Gastrocnemius medialis (tissue), 4 donors: ENCODE results near the gene SPRR2G. TPM values are rescaled to one million over a fixed set of nuclear protein-coding genes. Genes with fewer than 3 reads are reported as not detected.
"Not testable (repeated sequence)": the region's sequence is repeated elsewhere in the genome, so short reads cannot be mapped to it uniquely, and the experiment has no call there.

Experiments used
- ATAC-seq, 2 donors: fragments of 150-250 bp; one replicate each; pipeline ENCODE4 v1.9.1; 2016
- DNase-seq, 2 donors: peaks; one replicate each; pipeline ENCODE4 v3.0.0-alpha.2; 2019
- H3K27ac ChIP-seq, 4 donors: fragments of 200-600 bp; sonication (generic); 1 replicate in 1 of 4; 2 replicates in 3 of 4; pipeline ENCODE4 v1.5.1; 2016 to 2018; ENCODE audit warnings: mild to moderate bottlenecking in 2 of 4, moderate library complexity in 1 of 4
- H3K27me3 ChIP-seq, 3 donors: fragments of 200-600 bp; sonication (generic) in 2 of 3; 1 replicate in 1 of 3; 2 replicates in 2 of 3; pipeline versions ENCODE4 v1.5.1 to v1.6.0; 2016 to 2019; ENCODE audit warnings: mild to moderate bottlenecking in 1 of 3, moderate library complexity in 1 of 3
- H3K36me3 ChIP-seq, 2 donors: fragments of 200-600 bp; sonication (generic) in 1 of 2; one replicate each; pipeline ENCODE4 v1.5.1; 2017 to 2018
- H3K4me1 ChIP-seq, 2 donors: fragments of 200-600 bp; sonication (generic) in 1 of 2; one replicate each; pipeline ENCODE4 v1.5.1; 2016 to 2017; ENCODE audit warnings: mild to moderate bottlenecking in 2 of 2
- H3K4me3 ChIP-seq, 4 donors: fragments of 200-600 bp; sonication (generic) in 3 of 4; 1 replicate in 1 of 4; 2 replicates in 3 of 4; pipeline ENCODE4 v1.5.1; 2016 to 2019; ENCODE audit warnings: mild to moderate bottlenecking in 2 of 4
- H3K9me3 ChIP-seq, 3 donors: fragments of 200-600 bp; sonication (generic) in 2 of 3; 1 replicate in 1 of 3; 2 replicates in 2 of 3; pipeline ENCODE4 v1.5.1; 2016 to 2019
- CTCF ChIP-seq, 5 experiments: fragments of 450-650 bp in 3 of 5; fragments of 200-600 bp in 2 of 5; sonication (generic) in 2 of 5; IDR thresholded peaks in 4 of 5; conservative IDR thresholded peaks in 1 of 5; 1 replicate in 4 of 5; 2 replicates in 1 of 5; pipeline ENCODE4 v1.5.1; 2016 to 2019; ENCODE audit warnings: antibody characterized with exemption in 5 of 5, mild to moderate bottlenecking in 3 of 5, moderate library complexity in 3 of 5
- POLR2A ChIP-seq, 2 donors: fragments of 450-650 bp; IDR thresholded peaks; one replicate each; pipeline ENCODE4 v1.6.1; 2017; ENCODE audit warnings: antibody characterized with exemption in 2 of 2, mild to moderate bottlenecking in 2 of 2, moderate library complexity in 2 of 2
- in situ Hi-C, 4 donors: fragments of 200-750 bp; cut with MboI; loops; one replicate each; pipeline versions ENCODE4 v1.15.0 to v1.8.0; 2017; ENCODE audit warnings: low sequenced_read_pairs in 4 of 4
- intact Hi-C: fragments of 100-400 bp; cut with DNase I; formaldehyde crosslinking; loops from one replicate; pipeline ENCODE4 v1.15.1; 2023; ENCODE audit warnings: low total_unique reads
- total RNA-seq, 4 donors: library from RNA; depleted of rRNA; stranded (reverse); fragments of >200 nt; gene quantifications; one replicate each; pipeline versions ENCODE4 v1.1.0 to v1.2.3, GENCODE V29; 2016

SPRR2G gene
- not detected for total RNA-seq

- Histone ChIP-seq H3K9me3 (no peaks in the 10 kb centered on the region), H3K4me1 (no peaks in the 10 kb centered on the region), H3K4me3 (no peak within 1 kb of the TSS), H3K27ac (no peak within 1 kb of the TSS), H3K36me3 (no peaks in the 10 kb centered on the region), H3K27me3 (no peaks in the 10 kb centered on the region)
- in situ Hi-C loops = no loop called here
- TF ChIP-seq CTCF (IDR thresholded peaks at IDR 0.05 in 4 of 5, conservative IDR thresholded peaks at IDR 0.05 in 1 of 5) = no peak
- no peak for TF ChIP-seq POLR2A (IDR thresholded peaks at IDR 0.05)
- no peak for DNase-seq
- ATAC-seq = no peak
- intact Hi-C loops = no loop called here
Observed at GRCh38 chr1:153150846-153151245, at the start of gene SPRR2G. TSS of gene SPRR2G (minus strand) at chr1:153150890. CDS start at chr1:153150110, 780 bp downstream.

GRCh38 chr1:153195216-153195615 lies 44.5 kb upstream of the SPRR2G start:
- Histone ChIP-seq H3K27me3 (no peaks in the 10 kb centered on the region), H3K4me1 (no peaks in the 10 kb centered on the region), H3K9me3 (no peaks in the 10 kb centered on the region), H3K27ac (no peak overlapping the region), H3K36me3 (no peaks in the 10 kb centered on the region), H3K4me3 (no peak overlapping the region)
- intact Hi-C loops = no loop called here
- no peak for DNase-seq
- no peak for TF ChIP-seq CTCF (IDR thresholded peaks at IDR 0.05 in 4 of 5, conservative IDR thresholded peaks at IDR 0.05 in 1 of 5)
- no peak for TF ChIP-seq POLR2A (IDR thresholded peaks at IDR 0.05)
- ATAC-seq = no peak
- in situ Hi-C loops = no loop called here

GRCh38 chr1:153194331-153195050 lies 43.8 kb upstream of the SPRR2G start:
- no peak for ATAC-seq
- Histone ChIP-seq H3K4me1 (no peaks in the 10 kb centered on the region), H3K9me3 (no peaks in the 10 kb centered on the region), H3K27ac (no peak overlapping the region), H3K4me3 (no peak overlapping the region), H3K36me3 (no peaks in the 10 kb centered on the region), H3K27me3 (no peaks in the 10 kb centered on the region)
- TF ChIP-seq POLR2A (IDR thresholded peaks at IDR 0.05) = no peak
- TF ChIP-seq CTCF (IDR thresholded peaks at IDR 0.05 in 4 of 5, conservative IDR thresholded peaks at IDR 0.05 in 1 of 5) = no peak
- in situ Hi-C loops (no loop called here), intact Hi-C loops (no loop called here)
- DNase-seq = no peak

- TF ChIP-seq CTCF (IDR thresholded peaks at IDR 0.05 in 4 of 5, conservative IDR thresholded peaks at IDR 0.05 in 1 of 5) (no peak), POLR2A (IDR thresholded peaks at IDR 0.05) (no peak)
- Histone ChIP-seq H3K4me3 (no peak overlapping the region), H3K9me3 (no peaks in the 10 kb centered on the region), H3K36me3 (no peaks in the 10 kb centered on the region), H3K27ac (no peak overlapping the region), H3K4me1 (no peaks in the 10 kb centered on the region), H3K27me3 (no peaks in the 10 kb centered on the region)
- no peak for ATAC-seq
- intact Hi-C loops = no loop called here
- DNase-seq = no peak
- in situ Hi-C loops = no loop called here
Observed at GRCh38 chr1:153192697-153193096, 42.0 kb upstream of the SPRR2G start.

DNA sequence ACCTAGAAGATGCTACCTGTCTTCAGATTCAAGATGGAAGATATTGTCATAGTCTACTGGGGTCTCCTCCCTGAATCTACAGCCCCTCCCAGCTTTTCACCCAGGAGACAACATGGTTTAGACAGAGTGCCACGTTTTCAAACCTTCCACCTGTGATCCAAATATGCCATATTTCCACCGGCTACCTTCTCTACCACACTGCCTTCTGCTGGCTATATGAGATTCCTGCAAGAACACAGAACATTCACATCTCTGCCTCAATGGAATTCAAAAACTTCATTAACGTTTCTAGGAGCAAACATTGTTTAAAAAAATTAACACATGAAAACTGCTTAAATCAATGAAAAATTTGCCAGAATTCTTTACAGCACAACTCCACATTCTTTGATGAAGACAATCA lies 39.7 kb upstream of the SPRR2G start:
- H3K9me3 ChIP-seq = no peaks in the 10 kb centered on the region
- intact Hi-C loops = no loop called here
- no peaks in the 10 kb centered on the region for H3K4me1 ChIP-seq
- TF ChIP-seq CTCF (IDR thresholded peaks at IDR 0.05 in 4 of 5, conservative IDR thresholded peaks at IDR 0.05 in 1 of 5) (no peak), POLR2A (IDR thresholded peaks at IDR 0.05) (no peak)
- no peaks in the 10 kb centered on the region for H3K36me3 ChIP-seq
- DNase-seq = no peak
- no peak for ATAC-seq
- in situ Hi-C loops = no loop called here
- no peaks in the 10 kb centered on the region for H3K27me3 ChIP-seq
- H3K27ac ChIP-seq = no peak overlapping the region
- no peak overlapping the region for H3K4me3 ChIP-seq

DNA sequence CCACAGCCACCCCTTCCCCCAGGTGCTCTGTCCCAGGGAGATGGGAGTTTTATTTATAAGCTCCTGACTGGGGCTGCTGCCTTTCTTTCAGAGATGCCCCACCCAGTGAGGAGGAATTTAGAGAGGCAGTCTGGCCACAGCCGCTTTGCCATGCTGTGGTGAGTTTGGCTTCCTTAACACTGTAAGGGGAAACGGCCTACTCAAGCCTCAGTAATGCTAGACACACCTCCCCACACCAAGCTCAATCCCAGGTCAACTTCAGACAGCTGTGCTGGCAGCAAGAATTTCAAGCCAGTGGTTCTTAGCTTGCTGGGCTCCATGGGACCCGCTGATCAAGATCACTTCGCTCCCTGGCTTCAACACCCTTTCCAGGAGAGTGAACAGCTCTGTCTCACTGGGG lies 37.6 kb upstream of the SPRR2G start:
- intact Hi-C loops, H3K9me3 ChIP-seq, H3K4me3 ChIP-seq, ATAC-seq, H3K27ac ChIP-seq, H3K36me3 ChIP-seq, H3K27me3 ChIP-seq, H3K4me1 ChIP-seq, DNase-seq, in situ Hi-C loops: not testable (repeated sequence)
